NCI-H2081 treated with DMSO at 0.1 percent for 48 hours (cell line): ENCODE measurements around the gene BOLA2.
"Not testable (repeated sequence)": the region's sequence is repeated elsewhere in the genome, so short reads cannot be mapped to it uniquely, and the experiment has no call there.

Source experiments
- DNase-seq: peaks from one replicate; lab custom pipeline; 2025; lab: John Stamatoyannopoulos, UW

BOLA2 gene

DNA sequence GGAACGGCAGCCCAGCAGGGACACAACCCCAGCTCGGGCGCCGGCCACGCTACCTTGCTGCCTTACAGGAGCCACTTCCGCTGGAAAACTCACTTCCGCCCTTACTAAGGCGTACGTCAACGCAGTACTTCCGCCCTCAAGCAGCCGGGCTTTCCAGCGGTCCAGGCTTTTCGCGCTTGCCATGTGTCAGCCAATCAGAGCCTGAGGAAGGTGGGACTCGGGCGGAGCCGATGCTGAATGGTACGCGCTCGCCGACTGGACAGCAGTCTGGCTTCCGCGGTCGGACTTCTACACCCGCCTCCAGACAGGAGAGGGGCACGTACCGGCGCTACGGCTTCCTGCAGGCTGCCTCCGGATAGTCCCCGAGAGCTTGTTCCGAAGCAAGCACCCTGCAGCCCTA is at the start of gene BOLA2, which contains the start of gene SLX1B:
BOLA2 (minus strand) TSS at position 83 of the 400 bp plus-strand sequence. CDS start 98 bp downstream, outside the sequence.
SLX1B (plus strand) TSS at position 265 of the 400 bp plus-strand sequence.
- not testable (repeated sequence) for DNase-seq

- not testable (repeated sequence) for DNase-seq
Measured at GRCh38 chr16:29482276-29482675, 28.1 kb upstream of the BOLA2 start.

DNA sequence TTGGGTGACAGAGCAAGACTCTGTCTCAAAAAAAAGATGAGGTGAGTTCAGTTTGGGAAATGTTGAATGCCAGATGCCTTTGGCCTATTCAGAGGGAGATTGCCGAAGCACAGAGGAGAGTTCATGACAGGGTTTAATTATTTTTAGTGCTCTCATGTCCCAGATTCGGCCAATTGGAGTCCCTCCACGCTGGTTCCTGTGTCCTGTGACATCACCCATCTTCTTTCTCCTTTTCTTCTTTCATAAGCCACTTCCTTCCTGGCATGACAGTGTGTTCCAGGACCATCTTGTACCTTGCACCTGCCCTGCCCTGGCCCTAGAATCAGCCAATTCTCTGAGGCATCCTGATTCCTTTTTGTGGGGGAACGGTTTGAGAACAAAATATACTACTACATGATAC is 17.9 kb upstream of the BOLA2 start:
- not testable (repeated sequence) for DNase-seq

GRCh38 chr16:29469660-29470059 is 15.5 kb upstream of the BOLA2 start:
- not testable (repeated sequence) for DNase-seq

- not testable (repeated sequence) for DNase-seq
Measured at GRCh38 chr16:29467654-29468366, 13.7 kb upstream of the BOLA2 start.

- not testable (repeated sequence) for DNase-seq
Measured at GRCh38 chr16:29466904-29467303, 12.8 kb upstream of the BOLA2 start.

GRCh38 chr16:29465985-29466824 is 12.1 kb upstream of the BOLA2 start:
- DNase-seq, result not testable (repeated sequence)

DNA sequence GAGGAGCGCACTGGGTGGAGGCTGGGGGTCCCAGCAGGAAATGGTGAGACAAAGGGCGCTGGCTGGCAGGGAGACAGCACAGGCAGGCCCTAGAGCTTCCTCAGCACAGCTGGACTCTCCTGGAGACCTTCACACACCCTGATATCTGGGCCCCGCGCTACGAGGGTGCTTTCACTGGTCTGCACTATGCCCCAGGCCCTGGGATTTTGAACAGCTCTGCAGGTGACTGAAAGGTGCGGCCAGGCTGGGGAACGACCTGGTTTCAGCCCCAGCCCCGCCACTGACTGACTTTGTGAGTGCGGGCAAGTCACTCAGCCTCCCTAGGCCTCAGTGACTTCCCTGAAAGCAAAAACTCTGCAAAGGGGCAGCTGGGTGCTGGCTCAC is 6.5 kb upstream of the BOLA2 start:
- not testable (repeated sequence) for DNase-seq

DNA sequence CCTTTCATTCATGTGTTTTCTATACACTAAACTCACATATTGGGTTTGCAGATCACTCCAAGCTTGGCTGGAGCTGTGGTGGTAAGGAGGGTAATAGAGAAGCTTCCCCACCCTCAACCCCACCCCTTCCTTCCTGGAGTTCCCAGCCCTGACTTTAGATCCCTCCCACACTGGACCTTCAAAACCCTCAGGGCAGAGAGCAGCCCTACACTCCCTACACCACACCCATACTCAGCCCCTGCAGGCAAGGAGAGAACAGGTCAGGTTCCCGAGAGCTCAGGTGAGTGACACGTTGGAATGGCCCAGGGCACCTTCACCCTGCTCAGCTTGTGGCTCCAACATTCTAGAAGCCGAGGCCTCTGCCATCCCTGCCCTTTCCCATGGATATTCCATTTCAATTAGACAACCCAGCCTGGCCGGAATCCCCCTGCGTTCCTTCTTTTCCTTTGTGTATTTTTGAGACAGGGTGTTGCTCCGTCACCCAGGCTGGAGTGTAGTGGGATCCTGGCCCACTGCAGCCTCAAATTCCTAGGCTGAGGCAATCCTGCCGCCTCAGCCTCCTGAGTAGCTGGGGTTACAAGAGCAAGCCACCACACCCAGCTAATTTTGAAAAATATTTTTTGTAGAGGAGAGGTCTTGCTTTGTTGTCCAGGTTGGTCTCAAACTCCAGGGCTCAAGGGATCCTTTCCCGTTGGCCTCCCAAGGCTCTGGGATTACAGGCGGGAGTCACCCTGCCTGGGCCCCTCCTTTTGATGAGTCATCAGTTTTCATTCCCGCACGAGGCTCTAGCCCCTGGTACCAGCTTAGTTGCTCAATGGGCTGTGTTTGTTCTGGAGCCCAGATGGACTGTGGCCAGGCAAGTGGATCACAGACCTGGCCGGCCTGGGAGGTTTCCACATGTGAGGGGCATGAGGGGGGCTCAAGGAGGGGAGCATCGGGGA is 5.8 kb upstream of the BOLA2 start, which contains the start of gene SULT1A4:
SULT1A4 (plus strand) TSS at position 208 of the 941 bp plus-strand sequence. CDS start 1,473 bp downstream, outside the sequence.
- not testable (repeated sequence) for DNase-seq

- not testable (repeated sequence) for DNase-seq
Measured at GRCh38 chr16:29457660-29458059, 3.5 kb upstream of the BOLA2 start.

- DNase-seq, result not testable (repeated sequence)
Measured at GRCh38 chr16:29454828-29455227, 677 bp upstream of the BOLA2 start.

DNA sequence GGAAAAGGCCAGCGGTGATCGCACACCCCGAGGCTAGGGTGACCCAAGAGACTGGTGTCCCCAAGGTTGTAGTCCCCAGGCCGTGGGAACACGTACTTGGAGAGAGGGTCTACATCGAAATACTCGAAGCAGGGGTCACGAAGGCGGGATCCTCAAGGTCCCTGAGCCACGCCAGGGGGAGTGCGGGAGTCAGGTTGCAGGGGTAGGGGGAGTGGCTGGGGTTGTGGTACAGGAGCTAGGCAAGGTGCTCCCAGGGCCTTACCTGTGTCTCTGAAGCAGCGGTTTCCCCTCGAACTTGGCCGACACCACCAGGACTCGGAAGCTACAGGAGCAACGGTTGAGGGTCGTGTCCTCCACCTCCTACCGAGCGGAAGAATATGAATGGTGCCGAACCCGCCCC is 397 bp downstream of the BOLA2 start:
- not testable (repeated sequence) for DNase-seq

DNA sequence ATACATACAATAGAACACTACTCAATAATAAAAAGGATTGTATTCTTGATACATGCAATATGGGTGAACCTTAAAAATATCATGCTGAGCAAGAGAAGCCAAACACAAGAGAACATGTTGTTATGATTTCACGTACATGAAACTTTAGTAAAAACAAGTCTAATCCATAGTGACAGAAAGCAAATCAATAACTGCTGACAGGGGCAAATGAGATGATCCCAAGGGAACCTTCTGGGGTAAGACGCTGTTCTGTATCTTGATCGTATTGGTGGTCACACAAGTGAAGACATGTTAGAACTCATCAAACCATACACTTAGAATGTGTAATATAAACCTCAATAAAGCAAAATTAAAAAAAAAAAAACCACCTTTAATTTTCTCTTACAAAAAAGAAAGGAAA is 28.8 kb downstream of the BOLA2 start:
- not testable (repeated sequence) for DNase-seq

DNA sequence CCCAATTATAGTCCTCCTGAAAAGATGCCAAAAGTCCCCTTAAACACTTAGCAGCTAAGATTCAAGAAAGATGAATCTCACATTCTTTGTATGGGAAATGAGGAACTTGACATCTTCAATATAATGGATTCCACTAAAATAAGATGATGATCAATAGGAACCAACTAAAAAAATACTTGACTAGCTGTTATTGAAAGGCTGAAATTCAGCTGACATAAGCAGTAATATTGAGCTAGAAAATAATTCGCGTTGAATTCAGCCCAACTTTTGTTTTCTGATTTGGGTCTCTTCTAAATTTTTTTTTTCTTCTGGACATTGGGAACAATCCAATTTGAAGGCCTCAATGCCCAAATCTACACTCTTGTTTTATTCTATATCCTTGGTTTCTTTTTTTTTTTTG is 30.6 kb downstream of the BOLA2 start:
- not testable (repeated sequence) for DNase-seq

- not testable (repeated sequence) for DNase-seq
Measured at GRCh38 chr16:29405249-29405648, 48.9 kb downstream of the BOLA2 start.
